H1 (cell line): ENCODE data around the gene FCMR.

Experiments
- CHD2 ChIP-seq: IDR thresholded peaks from 2 replicates; pipeline ENCODE4 v1.6.1; 2012; ENCODE audit warnings: low read length, improper control_type of control experiment
- CREB1 ChIP-seq: IDR thresholded peaks from 2 replicates; pipeline ENCODE4 v1.6.1; 2012; ENCODE audit warnings: inconsistent platforms
- EP300 ChIP-seq, 2 experiments: IDR thresholded peaks; 1 replicate in 1 of 2; 2 replicates in 1 of 2; pipeline ENCODE4 v1.6.1; 2011 to 2012; ENCODE audit warnings: low read depth in 2 of 2, low read length in 2 of 2, mild to moderate bottlenecking in 2 of 2, borderline replicate concordance in 1 of 2, inconsistent platforms in 1 of 2, moderate library complexity in 1 of 2
- EZH2 ChIP-seq: fragments of 200-600 bp; sonication (generic); IDR thresholded peaks from 2 replicates; pipeline ENCODE4 v1.7.1; 2012; ENCODE audit warnings: low read depth, mild to moderate bottlenecking, moderate library complexity, low read length, inconsistent platforms; ENCODE audit not compliant: severe bottlenecking
- NRF1 ChIP-seq: IDR thresholded peaks from 2 replicates; pipeline ENCODE4 v1.6.1; 2011; ENCODE audit warnings: mild to moderate bottlenecking, low read depth, low read length, improper control_type of control experiment
- PHF8 ChIP-seq: fragments of 200-600 bp; sonication (generic); conservative IDR thresholded peaks from 2 replicates; pipeline ENCODE4 v1.7.1; 2012; ENCODE audit warnings: low read depth, mild to moderate bottlenecking, inconsistent platforms, low read length, moderate library complexity
- POLR2A ChIP-seq, 2 experiments: IDR thresholded peaks; 1 replicate in 1 of 2; 2 replicates in 1 of 2; pipeline ENCODE4 v1.6.1; 2011; ENCODE audit warnings: low read depth in 2 of 2, low read length in 2 of 2, mild to moderate bottlenecking in 2 of 2; ENCODE audit errors: control extremely low read depth in 1 of 2
- RAD21 ChIP-seq, 2 experiments: IDR thresholded peaks in 1 of 2; conservative IDR thresholded peaks in 1 of 2; 2 replicates each; pipeline ENCODE4 v1.6.1; 2011; ENCODE audit warnings: low read depth in 2 of 2, low read length in 2 of 2, improper control_type of control experiment in 1 of 2, inconsistent platforms in 1 of 2, mild to moderate bottlenecking in 1 of 2, moderate library complexity in 1 of 2
- SAP30 ChIP-seq: fragments of 300-600 bp; sonication (generic); IDR thresholded peaks from 2 replicates; pipeline ENCODE4 v1.7.1; 2012; ENCODE audit warnings: low read length, moderate library complexity, mild to moderate bottlenecking, inconsistent platforms; ENCODE audit not compliant: insufficient read depth, insufficient replicate concordance
- SIX5 ChIP-seq: IDR thresholded peaks from 2 replicates; pipeline ENCODE4 v1.6.1; 2011; ENCODE audit warnings: mild to moderate bottlenecking, low read depth, low read length
- SP2 ChIP-seq: IDR thresholded peaks from 2 replicates; pipeline ENCODE4 v1.6.1; 2012; ENCODE audit warnings: mild to moderate bottlenecking, low read length, inconsistent platforms
- TAF7 ChIP-seq: optimal IDR thresholded peaks from 2 replicates; pipeline ENCODE3; 2011; ENCODE audit warnings: low read depth, mild to moderate bottlenecking, inconsistent platforms, low read length, moderate library complexity, borderline replicate concordance
- TF ChIP-seq, protein P1 (sequence below), 3 experiments: IDR thresholded peaks; 1 replicate in 2 of 3; 2 replicates in 1 of 3; pipeline versions ENCODE4 v1.5.1 to v1.6.1; 2011; ENCODE audit warnings: low read length in 3 of 3, mild to moderate bottlenecking in 3 of 3, inconsistent platforms in 2 of 3, low read depth in 1 of 3, moderate library complexity in 1 of 3; ENCODE audit not compliant: insufficient read depth in 1 of 3; ENCODE audit errors: control extremely low read depth in 1 of 3
- TF ChIP-seq, protein P2 (sequence below): IDR thresholded peaks from 2 replicates; pipeline ENCODE4 v1.6.1; 2012; ENCODE audit warnings: inconsistent platforms

DNA sequence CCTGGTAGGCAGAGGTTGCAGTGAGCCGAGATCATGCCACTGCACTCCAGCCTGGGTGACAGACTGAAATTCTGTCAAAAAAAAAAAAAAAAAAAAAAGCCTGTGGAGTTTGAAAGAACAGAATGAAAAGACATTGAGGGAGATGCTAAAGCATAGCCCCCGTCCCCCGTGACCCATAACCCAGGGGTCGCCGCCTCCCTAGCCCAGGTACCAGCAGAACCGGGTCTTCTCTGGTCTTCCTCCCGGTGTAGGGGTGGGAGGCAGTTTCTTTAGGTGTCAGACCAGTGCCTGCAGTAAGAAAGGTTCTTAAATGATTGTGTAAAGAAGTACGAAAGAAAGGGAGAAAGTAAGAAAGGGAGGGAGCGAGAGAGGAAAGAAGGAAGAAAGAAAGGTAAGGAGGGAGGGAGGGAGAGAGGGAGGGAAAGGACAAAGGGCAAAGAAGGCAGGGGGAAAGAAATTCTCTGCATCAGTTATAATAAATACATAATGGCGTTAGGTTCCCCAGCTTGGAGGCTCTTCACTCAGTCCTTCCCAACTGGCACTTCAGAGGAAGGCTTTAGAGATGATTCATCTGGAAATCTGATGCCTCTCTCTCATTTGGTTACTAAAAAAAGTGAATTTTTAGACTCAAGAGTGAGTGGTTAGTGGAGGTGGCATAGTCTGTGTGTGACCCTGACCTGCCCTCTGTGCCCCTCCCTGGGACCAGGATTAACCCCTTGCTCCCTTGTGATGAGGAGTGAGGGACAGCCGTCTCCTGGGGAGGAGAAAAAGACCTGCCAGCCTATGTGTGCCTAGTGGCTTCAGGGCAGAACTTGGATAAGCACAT, 23.4 kb downstream of the FCMR start:
- TF ChIP-seq CREB1 = no peak
- no peak for TF ChIP-seq CHD2
- TF ChIP-seq EP300 (IDR thresholded peaks at IDR 0.05; ENCODE audit: borderline replicate concordance in 1 of 2, low read depth in 2 of 2, low read length in 2 of 2) = no peak
- no peak for TF ChIP-seq POLR2A (IDR thresholded peaks at IDR 0.05; ENCODE audit: control extremely low read depth in 1 of 2, low read depth in 2 of 2, low read length in 2 of 2)
- no peak for TF ChIP-seq EZH2
- TF ChIP-seq, protein P1, sequence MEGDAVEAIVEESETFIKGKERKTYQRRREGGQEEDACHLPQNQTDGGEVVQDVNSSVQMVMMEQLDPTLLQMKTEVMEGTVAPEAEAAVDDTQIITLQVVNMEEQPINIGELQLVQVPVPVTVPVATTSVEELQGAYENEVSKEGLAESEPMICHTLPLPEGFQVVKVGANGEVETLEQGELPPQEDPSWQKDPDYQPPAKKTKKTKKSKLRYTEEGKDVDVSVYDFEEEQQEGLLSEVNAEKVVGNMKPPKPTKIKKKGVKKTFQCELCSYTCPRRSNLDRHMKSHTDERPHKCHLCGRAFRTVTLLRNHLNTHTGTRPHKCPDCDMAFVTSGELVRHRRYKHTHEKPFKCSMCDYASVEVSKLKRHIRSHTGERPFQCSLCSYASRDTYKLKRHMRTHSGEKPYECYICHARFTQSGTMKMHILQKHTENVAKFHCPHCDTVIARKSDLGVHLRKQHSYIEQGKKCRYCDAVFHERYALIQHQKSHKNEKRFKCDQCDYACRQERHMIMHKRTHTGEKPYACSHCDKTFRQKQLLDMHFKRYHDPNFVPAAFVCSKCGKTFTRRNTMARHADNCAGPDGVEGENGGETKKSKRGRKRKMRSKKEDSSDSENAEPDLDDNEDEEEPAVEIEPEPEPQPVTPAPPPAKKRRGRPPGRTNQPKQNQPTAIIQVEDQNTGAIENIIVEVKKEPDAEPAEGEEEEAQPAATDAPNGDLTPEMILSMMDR (IDR thresholded peaks at IDR 0.05; ENCODE audit: control extremely low read depth in 1 of 3, insufficient read depth in 1 of 3, low read depth in 1 of 3, low read length in 3 of 3) = no peak
- no peak for TF ChIP-seq SAP30
- TF ChIP-seq TAF7 = no peak
- TF ChIP-seq RAD21 (IDR thresholded peaks at IDR 0.05 in 1 of 2, conservative IDR thresholded peaks at IDR 0.05 in 1 of 2; ENCODE audit: low read depth in 2 of 2, low read length in 2 of 2) = no peak
- TF ChIP-seq SIX5 = no peak
- no peak for TF ChIP-seq SP2
- TF ChIP-seq, protein P2, sequence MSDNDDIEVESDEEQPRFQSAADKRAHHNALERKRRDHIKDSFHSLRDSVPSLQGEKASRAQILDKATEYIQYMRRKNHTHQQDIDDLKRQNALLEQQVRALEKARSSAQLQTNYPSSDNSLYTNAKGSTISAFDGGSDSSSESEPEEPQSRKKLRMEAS = no peak
- no peak for TF ChIP-seq PHF8
- no peak for TF ChIP-seq NRF1
